Uterus (tissue), 2 donors: ENCODE data around the gene WDR38.

Experiments used
- POLR2A ChIP-seq, 2 donors: fragments of 450-650 bp; IDR thresholded peaks; one replicate each; pipeline ENCODE4 v1.6.1; 2016; ENCODE audit warnings: antibody characterized with exemption in 2 of 2, mild to moderate bottlenecking in 1 of 2, moderate library complexity in 1 of 2
- TF ChIP-seq, protein P1 (sequence below), 4 experiments: fragments of 200-600 bp in 2 of 4; fragments of 450-650 bp in 2 of 4; sonication (generic) in 2 of 4; IDR thresholded peaks; one replicate each; pipeline ENCODE4 v1.5.1; 2016 to 2019; ENCODE audit warnings: antibody characterized with exemption in 4 of 4, mild to moderate bottlenecking in 2 of 4, moderate library complexity in 1 of 4

- no peak for TF ChIP-seq POLR2A (IDR thresholded peaks at IDR 0.05)
- TF ChIP-seq, protein P1, sequence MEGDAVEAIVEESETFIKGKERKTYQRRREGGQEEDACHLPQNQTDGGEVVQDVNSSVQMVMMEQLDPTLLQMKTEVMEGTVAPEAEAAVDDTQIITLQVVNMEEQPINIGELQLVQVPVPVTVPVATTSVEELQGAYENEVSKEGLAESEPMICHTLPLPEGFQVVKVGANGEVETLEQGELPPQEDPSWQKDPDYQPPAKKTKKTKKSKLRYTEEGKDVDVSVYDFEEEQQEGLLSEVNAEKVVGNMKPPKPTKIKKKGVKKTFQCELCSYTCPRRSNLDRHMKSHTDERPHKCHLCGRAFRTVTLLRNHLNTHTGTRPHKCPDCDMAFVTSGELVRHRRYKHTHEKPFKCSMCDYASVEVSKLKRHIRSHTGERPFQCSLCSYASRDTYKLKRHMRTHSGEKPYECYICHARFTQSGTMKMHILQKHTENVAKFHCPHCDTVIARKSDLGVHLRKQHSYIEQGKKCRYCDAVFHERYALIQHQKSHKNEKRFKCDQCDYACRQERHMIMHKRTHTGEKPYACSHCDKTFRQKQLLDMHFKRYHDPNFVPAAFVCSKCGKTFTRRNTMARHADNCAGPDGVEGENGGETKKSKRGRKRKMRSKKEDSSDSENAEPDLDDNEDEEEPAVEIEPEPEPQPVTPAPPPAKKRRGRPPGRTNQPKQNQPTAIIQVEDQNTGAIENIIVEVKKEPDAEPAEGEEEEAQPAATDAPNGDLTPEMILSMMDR (IDR thresholded peaks at IDR 0.05): no peak
These were observed 9.7 kb upstream of the WDR38 start for GRCh38 chr9:124843456-124844034.
